ENCODE data around the gene GNG7. TPM values are rescaled to one million over a fixed set of nuclear protein-coding genes. Genes with fewer than 3 reads are reported as not detected.
A peak's percentile ranks its signal among the peaks of the same experiment; 100 is the strongest.
"Not testable (repeated sequence)": the region's sequence is repeated elsewhere in the genome, so short reads cannot be mapped to it uniquely, and the experiment has no call there.

GNG7 gene
- total RNA-seq, 1 donor from 2014 or later: 8.5 TPM

GRCh38 chr19:2584002-2584401 lies 118.5 kb downstream of the GNG7 start:
- H3K36me3 Mint-ChIP-seq: peaks cover 4% of the 10 kb centered on the region
- no peak for TF ChIP-seq CTCF (IDR thresholded peaks at IDR 0.05; ENCODE audit: unreplicated experiment)
- H3K4me3 Mint-ChIP-seq: no peak overlapping the region
- H3K27ac Mint-ChIP-seq: no peak overlapping the region
- peaks cover 10% of the 10 kb centered on the region for H3K9me3 Mint-ChIP-seq
- no peak for DNase-seq (ENCODE audit: low spot score in 2 of 2, unreplicated experiment in 2 of 2)
- peaks cover 3% of the 10 kb centered on the region for H3K4me1 Mint-ChIP-seq
- H3K27me3 Mint-ChIP-seq (ENCODE audit: low read depth): no peaks in the 10 kb centered on the region

DNA sequence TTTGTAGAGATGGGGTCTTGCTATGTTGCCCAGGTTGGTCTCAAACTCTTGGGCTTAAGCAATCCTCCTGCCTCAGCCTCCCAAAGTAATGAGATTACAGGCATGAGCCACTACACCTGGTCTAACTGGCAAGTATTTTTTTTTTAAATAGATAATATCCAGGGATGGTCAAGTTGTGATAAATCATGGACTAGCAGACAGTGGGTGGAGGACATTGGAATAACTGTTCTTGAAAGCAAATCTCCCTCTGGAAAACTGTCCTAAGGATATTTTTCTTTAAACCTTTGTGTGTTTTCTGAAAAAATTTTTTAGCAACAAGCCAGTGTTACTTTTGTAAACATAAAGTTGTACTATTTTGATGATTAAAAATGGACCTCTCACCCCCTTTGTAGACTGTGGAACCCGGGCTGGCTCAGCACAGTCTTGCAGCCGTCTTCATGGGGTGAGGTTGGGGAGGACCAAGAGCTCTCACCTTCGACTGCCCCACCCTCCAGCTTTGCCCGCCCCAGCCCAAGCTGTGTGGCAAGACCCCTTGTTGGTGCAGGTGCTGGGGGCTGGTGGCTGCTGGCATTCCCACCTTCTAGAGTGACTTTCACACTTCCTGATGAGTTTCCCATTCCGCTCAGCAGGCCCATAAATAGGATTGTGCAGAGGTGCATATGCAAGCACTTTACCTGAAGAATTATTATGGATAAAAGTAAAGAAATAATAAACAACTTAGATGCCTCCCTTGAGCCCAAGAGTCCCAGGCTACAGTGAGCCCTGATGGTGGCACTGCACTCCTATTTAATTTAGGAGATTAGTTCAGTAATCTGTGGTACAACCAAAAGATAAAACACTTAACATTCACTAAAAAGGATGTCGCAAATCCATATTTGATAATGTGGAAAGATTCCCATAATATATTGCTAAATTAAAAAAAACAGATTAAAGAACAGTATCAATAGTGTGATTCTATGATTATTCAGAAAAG lies 119.2 kb downstream of the GNG7 start:
- Mint-ChIP-seq H3K4me3 (no peak overlapping the region), H3K9me3 (peaks cover 10% of the 10 kb centered on the region), H3K27me3 (ENCODE audit: low read depth) (no peaks in the 10 kb centered on the region), H3K36me3 (peaks cover 4% of the 10 kb centered on the region), H3K27ac (no peak overlapping the region), H3K4me1 (peaks cover 9% of the 10 kb centered on the region)
- DNase-seq (ENCODE audit: low spot score in 2 of 2, unreplicated experiment in 2 of 2): no peak
- no peak for TF ChIP-seq CTCF (IDR thresholded peaks at IDR 0.05; ENCODE audit: unreplicated experiment)

- H3K4me1 Mint-ChIP-seq: peaks cover 17% of the 10 kb centered on the region
- not testable (repeated sequence) for H3K27me3 Mint-ChIP-seq (ENCODE audit: low read depth); H3K9me3 Mint-ChIP-seq; DNase-seq (ENCODE audit: low spot score in 2 of 2, unreplicated experiment in 2 of 2); H3K27ac Mint-ChIP-seq; H3K36me3 Mint-ChIP-seq; H3K4me3 Mint-ChIP-seq
These were observed 122.1 kb downstream of the GNG7 start for GRCh38 chr19:2580396-2580795.

- Mint-ChIP-seq H3K4me3 (peak overlapping the region; percentile 71), H3K27ac (peak overlapping the region; percentile 93), H3K27me3 (ENCODE audit: low read depth) (no peaks in the 10 kb centered on the region), H3K36me3 (peaks cover 4% of the 10 kb centered on the region), H3K4me1 (peaks cover 17% of the 10 kb centered on the region), H3K9me3 (peaks cover 10% of the 10 kb centered on the region)
- peak; percentile 56 for TF ChIP-seq CTCF (IDR thresholded peaks at IDR 0.05; ENCODE audit: unreplicated experiment)
- DNase-seq (ENCODE audit: low spot score in 2 of 2, unreplicated experiment in 2 of 2): no peak
These were observed 122.7 kb downstream of the GNG7 start for GRCh38 chr19:2579678-2580280.

DNA sequence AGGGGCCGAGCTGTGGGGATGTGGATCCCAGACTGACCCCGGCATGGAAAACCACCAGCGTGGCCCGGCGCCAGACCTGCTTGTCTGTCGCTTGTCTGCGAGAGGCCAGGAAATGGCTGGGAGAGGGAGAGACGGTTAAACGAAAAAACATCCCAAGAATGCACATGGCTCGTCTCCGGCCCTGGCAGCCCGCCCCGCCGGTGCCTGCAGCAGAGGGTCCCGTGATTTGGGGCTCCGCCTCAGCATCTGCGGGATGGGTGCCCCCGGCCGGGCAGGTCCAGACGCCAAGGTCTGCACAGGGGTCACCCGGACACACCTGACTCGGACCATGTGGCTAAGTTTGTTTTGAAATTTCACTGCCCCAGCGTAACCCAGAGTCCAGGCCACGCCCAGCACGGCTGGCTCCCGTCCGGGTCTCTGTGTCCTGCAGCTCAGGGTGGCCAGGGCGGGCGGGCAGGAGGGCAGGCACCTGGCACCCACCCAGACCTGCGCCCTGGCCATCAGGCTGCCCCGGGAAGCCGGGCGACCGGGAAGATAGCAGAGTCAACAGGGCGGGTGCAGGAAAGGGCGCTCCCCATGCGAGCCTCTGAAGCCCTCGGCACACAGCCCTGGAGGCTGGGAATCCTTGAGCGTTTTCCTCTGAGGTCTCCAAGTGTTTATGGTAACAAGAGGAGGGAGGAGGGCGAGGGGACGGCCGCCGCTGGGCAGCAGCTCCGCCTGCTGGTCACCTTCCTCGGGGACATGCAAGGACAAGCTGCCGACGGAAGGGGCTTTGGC lies 123.4 kb downstream of the GNG7 start:
- Mint-ChIP-seq H3K27me3 (ENCODE audit: low read depth) (no peaks in the 10 kb centered on the region), H3K4me3 (peak overlapping the region; percentile 71), H3K36me3 (peaks cover 4% of the 10 kb centered on the region), H3K27ac (peak overlapping the region; percentile 93), H3K9me3 (peaks cover 10% of the 10 kb centered on the region), H3K4me1 (peaks cover 17% of the 10 kb centered on the region)
- peak; percentile 80 for TF ChIP-seq CTCF (IDR thresholded peaks at IDR 0.05; ENCODE audit: unreplicated experiment)
- DNase-seq (ENCODE audit: low spot score in 2 of 2, unreplicated experiment in 2 of 2): peak; percentile 74 to 87
